CD4-positive, alpha-beta T cell (primary cell): Measurements from ENCODE around the gene FAM210A. TPM values are rescaled to one million over a fixed set of nuclear protein-coding genes. Genes with fewer than 3 reads are reported as not detected.

Experiments used
- ATAC-seq: fragments of 200-7000 bp; cut with Tn5 transposase; one replicate; pipeline ENCODE4 v1.10.0; 2022; ENCODE audit warnings: mild to moderate bottlenecking; ENCODE audit not compliant: poor library complexity
- CTCF ChIA-PET: fragments of 350-600 bp; sonication (Branson Sonifier 250); formaldehyde crosslinking; loops from one replicate; lab custom pipeline; 2021; ENCODE audit warnings: antibody characterized with exemption, inconsistent platforms; lab: Charles Lee
- POLR2A ChIA-PET: fragments of 350-600 bp; sonication (Branson Sonifier 250); formaldehyde crosslinking; loops from one replicate; lab custom pipeline; 2021; ENCODE audit warnings: antibody characterized with exemption, inconsistent platforms; lab: Charles Lee
- DNase-seq, 14 experiments: peaks; one replicate each; pipeline ENCODE4 v3.0.0-alpha.2; 2013 to 2020; ENCODE audit warnings: mixed read lengths in 2 of 14
- H3K27ac ChIP-seq, 2 donors: one replicate each; pipeline versions ENCODE4 v1.5.1 to v1.7.0; 2013; ENCODE audit warnings: low read length in 2 of 2, low read depth in 1 of 2, mild to moderate bottlenecking in 1 of 2
- H3K27me3 ChIP-seq, 2 experiments: 1 replicate in 1 of 2; 2 replicates in 1 of 2; pipeline versions ENCODE4 v1.6.1 to v1.7.0; 2013; ENCODE audit warnings: low read length in 2 of 2, control low read depth in 1 of 2, mild to moderate bottlenecking in 1 of 2, moderate library complexity in 1 of 2; ENCODE audit not compliant: insufficient read depth in 2 of 2, control insufficient read depth in 1 of 2
- H3K36me3 ChIP-seq: one replicate; pipeline ENCODE4 v1.6.1; 2013; ENCODE audit warnings: low read length, control low read depth; ENCODE audit not compliant: insufficient read depth
- H3K4me1 ChIP-seq: one replicate; pipeline ENCODE4 v1.6.1; 2013; ENCODE audit warnings: low read length, control low read depth; ENCODE audit not compliant: insufficient read depth
- H3K4me3 ChIP-seq: one replicate; pipeline ENCODE4 v1.5.1; 2013; ENCODE audit warnings: mild to moderate bottlenecking, low read length, moderate library complexity
- H3K9me3 ChIP-seq, 2 experiments: 1 replicate in 1 of 2; 2 replicates in 1 of 2; pipeline versions ENCODE4 v1.6.1 to v1.7.0; 2013; ENCODE audit warnings: low read length in 2 of 2, mild to moderate bottlenecking in 2 of 2, control low read depth in 1 of 2, moderate library complexity in 1 of 2; ENCODE audit not compliant: control insufficient read depth in 1 of 2, insufficient read depth in 1 of 2
- H3K27ac Mint-ChIP-seq: one replicate; pipeline ENCODE4 v1.8.0; 2020; ENCODE audit warnings: mixed read lengths
- H3K27me3 Mint-ChIP-seq: one replicate; pipeline ENCODE4 v1.8.0; 2021; ENCODE audit warnings: mixed read lengths
- H3K36me3 Mint-ChIP-seq: one replicate; pipeline ENCODE4 v1.8.0; 2021; ENCODE audit warnings: low read depth, mixed read lengths
- H3K4me1 Mint-ChIP-seq: one replicate; pipeline ENCODE4 v1.8.0; 2021; ENCODE audit warnings: low read depth, mixed read lengths
- H3K4me3 Mint-ChIP-seq: one replicate; pipeline ENCODE4 v1.8.0; 2020; ENCODE audit warnings: mild to moderate bottlenecking, mixed read lengths
- H3K9me3 Mint-ChIP-seq: one replicate; pipeline ENCODE4 v1.8.0; 2020; ENCODE audit warnings: mixed read lengths
- intact Hi-C, 2 experiments: fragments of 100-400 bp; cut with DNase I in 1 of 2; cut with micrococcal nuclease in 1 of 2; formaldehyde crosslinking; loops; one replicate each; pipeline versions ENCODE4 v1.15.1 to v1.9.0; 2023 to 2025; cut with DNase I, micrococcal nuclease
- total RNA-seq, 174 experiments: library from RNA in 2 of 174; stranded (reverse) in 2 of 174; gene quantifications; one replicate each; pipeline ENCODE4 v1.2.3 and lab custom pipeline; 2021 to 2026
- TF ChIP-seq, protein P1 (sequence below): fragments of 200-600 bp; IDR thresholded peaks from one replicate; pipeline ENCODE4 v1.8.0; 2022; ENCODE audit warnings: antibody characterized with exemption, mild to moderate bottlenecking

Gene FAM210A
- total RNA-seq, 2 experiments from 2014 or later = 3.4 to 3.5 TPM

GRCh38 chr18:13641551-13642439 lies 84.6 kb downstream of the FAM210A start:
- Histone ChIP-seq H3K27ac (no peak overlapping the region), H3K4me3 (no peak overlapping the region), H3K4me1 (no peaks in the 10 kb centered on the region), H3K27me3 (no peaks in the 10 kb centered on the region), H3K36me3 (peaks cover 21% of the 10 kb centered on the region), H3K9me3 (no peaks in the 10 kb centered on the region)
- CTCF ChIA-PET = no interaction called here
- Mint-ChIP-seq H3K4me1 (peaks cover 5% of the 10 kb centered on the region), H3K27ac (peak overlapping the region; percentile 4), H3K36me3 (peaks cover 31% of the 10 kb centered on the region), H3K9me3 (peaks cover 2% of the 10 kb centered on the region), H3K27me3 (no peaks in the 10 kb centered on the region), H3K4me3 (no peak overlapping the region)
- DNase-seq = no peak
- ATAC-seq = no peak
- TF ChIP-seq, protein P1, sequence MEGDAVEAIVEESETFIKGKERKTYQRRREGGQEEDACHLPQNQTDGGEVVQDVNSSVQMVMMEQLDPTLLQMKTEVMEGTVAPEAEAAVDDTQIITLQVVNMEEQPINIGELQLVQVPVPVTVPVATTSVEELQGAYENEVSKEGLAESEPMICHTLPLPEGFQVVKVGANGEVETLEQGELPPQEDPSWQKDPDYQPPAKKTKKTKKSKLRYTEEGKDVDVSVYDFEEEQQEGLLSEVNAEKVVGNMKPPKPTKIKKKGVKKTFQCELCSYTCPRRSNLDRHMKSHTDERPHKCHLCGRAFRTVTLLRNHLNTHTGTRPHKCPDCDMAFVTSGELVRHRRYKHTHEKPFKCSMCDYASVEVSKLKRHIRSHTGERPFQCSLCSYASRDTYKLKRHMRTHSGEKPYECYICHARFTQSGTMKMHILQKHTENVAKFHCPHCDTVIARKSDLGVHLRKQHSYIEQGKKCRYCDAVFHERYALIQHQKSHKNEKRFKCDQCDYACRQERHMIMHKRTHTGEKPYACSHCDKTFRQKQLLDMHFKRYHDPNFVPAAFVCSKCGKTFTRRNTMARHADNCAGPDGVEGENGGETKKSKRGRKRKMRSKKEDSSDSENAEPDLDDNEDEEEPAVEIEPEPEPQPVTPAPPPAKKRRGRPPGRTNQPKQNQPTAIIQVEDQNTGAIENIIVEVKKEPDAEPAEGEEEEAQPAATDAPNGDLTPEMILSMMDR = no peak
- POLR2A ChIA-PET = no interaction called here
- intact Hi-C loops = no loop called here

GRCh38 chr18:13640266-13640860 lies 86.0 kb downstream of the FAM210A start:
- H3K36me3 ChIP-seq = peaks cover 8% of the 10 kb centered on the region
- Mint-ChIP-seq H3K36me3 (peaks cover 17% of the 10 kb centered on the region), H3K4me3 (no peak overlapping the region), H3K4me1 (peaks cover 5% of the 10 kb centered on the region), H3K27ac (no peak overlapping the region), H3K27me3 (no peaks in the 10 kb centered on the region), H3K9me3 (peaks cover 2% of the 10 kb centered on the region)
- H3K4me3 ChIP-seq = no peak overlapping the region
- CTCF ChIA-PET = no interaction called here
- DNase-seq = no peak
- no peaks in the 10 kb centered on the region for H3K27me3 ChIP-seq
- POLR2A ChIA-PET = no interaction called here
- H3K27ac ChIP-seq = no peak overlapping the region
- no peak for ATAC-seq
- intact Hi-C loops = no loop called here
- H3K4me1 ChIP-seq = no peaks in the 10 kb centered on the region
- TF ChIP-seq, protein P1 = no peak
- no peaks in the 10 kb centered on the region for H3K9me3 ChIP-seq

DNA sequence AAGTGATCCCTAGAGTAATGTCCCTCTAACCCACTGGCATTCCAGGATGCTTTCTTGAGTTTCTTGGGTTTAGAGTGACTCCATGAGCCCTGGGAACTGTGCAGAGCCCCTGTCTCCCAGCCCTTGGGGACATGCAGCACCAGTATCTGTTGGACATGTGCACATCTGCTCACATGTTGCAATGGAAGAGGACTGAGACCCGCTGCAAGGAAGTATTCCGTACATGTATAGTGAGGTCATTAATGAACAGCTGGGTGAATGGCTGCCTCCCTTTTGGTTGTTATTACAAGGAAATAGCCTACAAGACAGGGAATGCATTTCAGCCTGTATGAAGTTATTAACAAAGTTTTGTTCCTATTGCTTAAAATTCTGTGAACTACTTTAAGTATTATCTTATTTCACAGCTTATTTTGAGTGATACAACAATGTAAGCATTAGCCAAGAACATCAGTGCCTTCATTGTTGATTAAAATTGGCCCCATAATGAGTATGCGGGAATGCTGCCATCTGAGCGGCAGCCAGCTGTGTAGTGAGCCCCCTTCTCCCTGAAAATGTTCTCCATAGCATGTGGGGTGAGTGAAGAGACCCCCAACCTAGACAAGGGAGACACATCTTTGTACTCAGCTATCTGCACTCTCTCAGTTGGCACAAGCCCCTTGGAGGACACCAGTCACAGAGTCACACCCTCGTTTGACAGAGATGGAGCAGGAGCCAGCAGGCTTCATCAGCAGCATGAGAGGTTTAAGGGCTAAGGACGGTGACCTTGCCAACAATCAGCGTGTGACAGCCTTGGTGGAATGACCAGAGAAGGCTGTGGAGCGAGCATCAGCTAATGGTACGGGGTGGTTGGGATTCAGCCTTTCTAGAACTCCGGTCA lies 87.4 kb downstream of the FAM210A start:
- no peaks in the 10 kb centered on the region for H3K9me3 ChIP-seq
- Mint-ChIP-seq H3K27ac (no peak overlapping the region), H3K9me3 (peaks cover 2% of the 10 kb centered on the region), H3K36me3 (peaks cover 13% of the 10 kb centered on the region), H3K4me1 (peaks cover 5% of the 10 kb centered on the region), H3K4me3 (no peak overlapping the region), H3K27me3 (no peaks in the 10 kb centered on the region)
- H3K27me3 ChIP-seq = no peaks in the 10 kb centered on the region
- TF ChIP-seq, protein P1 = no peak
- intact Hi-C loops = no loop called here
- no peak overlapping the region for H3K27ac ChIP-seq
- no peaks in the 10 kb centered on the region for H3K4me1 ChIP-seq
- no peaks in the 10 kb centered on the region for H3K36me3 ChIP-seq
- H3K4me3 ChIP-seq = no peak overlapping the region
- ChIA-PET CTCF (no interaction called here), POLR2A (no interaction called here)
- no peak for ATAC-seq
- DNase-seq = no peak
